Measurements from ENCODE around the gene PAQR5. TPM values are rescaled to one million over a fixed set of nuclear protein-coding genes. Genes with fewer than 3 reads are reported as not detected.

Gene PAQR5
- total RNA-seq, 2 donors from 2014 or later, result 6.5 to 11.5 TPM

GRCh38 chr15:69450968-69451695, 152.4 kb downstream of the PAQR5 start:
- Histone ChIP-seq H3K27me3 (no peaks in the 10 kb centered on the region), H3K9me3 (no peaks in the 10 kb centered on the region), H3K36me3 (replicated peaks in 1 of 2; ENCODE audit: insufficient read depth in 1 of 2, low read depth in 2 of 2) (peaks cover 0 to under 1% of the 10 kb centered on the region in 2 donors), H3K4me3 (no peak overlapping the region), H3K27ac (no peak overlapping the region), H3K4me1 (peaks cover 30% of the 10 kb centered on the region)
- ATAC-seq (no peak), DNase-seq (no peak)
- 83 to 92% methylated on average over 12 of the region's 12 CpGs for WGBS, 2 donors
- intact Hi-C loops (cut with DNase I), result no loop called here
- TF ChIP-seq POLR2A (IDR thresholded peaks at IDR 0.05) (no peak), CTCF (IDR thresholded peaks at IDR 0.05) (no peak)

- WGBS, 2 donors, result 15 to 18% methylated on average over 27 to 32 of the region's 32 CpGs
- peak; percentile 47 for ATAC-seq
- intact Hi-C loops (cut with DNase I), result no loop called here
- no peak for DNase-seq
- Histone ChIP-seq H3K27ac (peak overlapping the region; percentile 80 to 95 (median 92)), H3K4me3 (peak overlapping the region in 1 of 2 donors; percentile 97), H3K27me3 (no peaks in the 10 kb centered on the region), H3K36me3 (replicated peaks in 1 of 2; ENCODE audit: insufficient read depth in 1 of 2, low read depth in 2 of 2) (peaks cover 0 to 8% of the 10 kb centered on the region in 2 donors), H3K9me3 (no peaks in the 10 kb centered on the region), H3K4me1 (peaks cover 30% of the 10 kb centered on the region)
- TF ChIP-seq CTCF (IDR thresholded peaks at IDR 0.05) (no peak), POLR2A (IDR thresholded peaks at IDR 0.05) (no peak)
Observed at GRCh38 chr15:69451951-69452691, 153.4 kb downstream of the PAQR5 start.

- intact Hi-C loops (cut with DNase I), result no loop called here
- ATAC-seq, result peak; percentile 96
- peak within 1 kb of the TSS; percentile 80 to 95 (median 92) for H3K27ac ChIP-seq
- peaks cover 0 to 8% of the 10 kb centered on the region in 2 donors for H3K36me3 ChIP-seq (replicated peaks in 1 of 2; ENCODE audit: insufficient read depth in 1 of 2, low read depth in 2 of 2)
- peak; percentile 97 to 98 (median 97) for DNase-seq
- 0% methylated on average over 5 to 77 of the region's 77 CpGs for WGBS, 2 donors
- H3K4me1 ChIP-seq, result peaks cover 30% of the 10 kb centered on the region
- H3K9me3 ChIP-seq, result no peaks in the 10 kb centered on the region
- H3K27me3 ChIP-seq, result no peaks in the 10 kb centered on the region
- TF ChIP-seq POLR2A (IDR thresholded peaks at IDR 0.05) (peak; percentile 87 to 96 (median 93)), CTCF (IDR thresholded peaks at IDR 0.05) (no peak)
- peak within 1 kb of the TSS; percentile 96 to 97 for H3K4me3 ChIP-seq
Observed at GRCh38 chr15:69452692-69453521, 154.2 kb downstream of the PAQR5 start, which contains the start of gene RPLP1. RPLP1 (plus strand) TSS chr15:69452818; CDS start chr15:69452949, 131 bp downstream.

DNA sequence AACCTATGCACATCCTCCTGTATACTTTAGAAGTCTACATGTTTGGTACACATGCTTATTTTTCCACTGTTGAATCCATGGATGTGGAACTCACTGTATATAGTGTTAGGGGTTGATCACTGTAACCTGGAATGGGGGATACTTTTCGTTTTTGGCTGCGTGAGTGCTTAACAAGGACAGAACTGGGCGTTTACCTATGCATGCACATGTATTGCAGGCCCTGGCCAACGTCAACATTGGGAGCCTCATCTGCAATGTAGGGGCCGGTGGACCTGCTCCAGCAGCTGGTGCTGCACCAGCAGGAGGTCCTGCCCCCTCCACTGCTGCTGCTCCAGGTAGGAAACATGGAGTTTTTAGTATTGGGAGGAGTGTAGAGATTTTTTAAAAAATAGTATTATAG, 156.2 kb downstream of the PAQR5 start:
- Histone ChIP-seq H3K4me1 (peaks cover 30% of the 10 kb centered on the region), H3K9me3 (no peaks in the 10 kb centered on the region), H3K4me3 (no peak overlapping the region), H3K27me3 (no peaks in the 10 kb centered on the region), H3K36me3 (replicated peaks in 1 of 2; ENCODE audit: insufficient read depth in 1 of 2, low read depth in 2 of 2) (peaks cover 0 to 8% of the 10 kb centered on the region in 2 donors), H3K27ac (no peak overlapping the region)
- DNase-seq, result no peak
- intact Hi-C loops (cut with DNase I), result no loop called here
- no peak for ATAC-seq
- 49 to 58% methylated on average over 5 of the region's 5 CpGs for WGBS, 2 donors
- TF ChIP-seq POLR2A (IDR thresholded peaks at IDR 0.05) (no peak), CTCF (IDR thresholded peaks at IDR 0.05) (no peak)

All from body of pancreas (tissue), 4 donors.